Calu3 (cell line): ENCODE data around the gene LPIN1. TPM values are rescaled to one million over a fixed set of nuclear protein-coding genes. Genes with fewer than 3 reads are reported as not detected.

Experiments used
- BruUV-seq: library from RNA; stranded (reverse); fragments of 400-500 nt; replicated peaks from 2 replicates; lab custom pipeline; 2021; lab: Mats Ljungman, UMichigan
- CTCF ChIA-PET: fragments of 300-600 bp; sonication (Branson Sonifier 250); formaldehyde crosslinking; loops from one replicate; lab custom pipeline; 2022; ENCODE audit warnings: antibody characterized with exemption; lab: Charles Lee
- DNase-seq: peaks from one replicate; pipeline ENCODE4 v3.0.0; 2022
- H3K27ac Mint-ChIP-seq: one replicate; pipeline ENCODE4 v1.8.0; 2022; ENCODE audit warnings: mixed read lengths; ENCODE audit not compliant: unreplicated experiment
- H3K27me3 Mint-ChIP-seq: one replicate; pipeline ENCODE4 v1.8.0; 2022; ENCODE audit warnings: mixed read lengths; ENCODE audit not compliant: unreplicated experiment
- H3K36me3 Mint-ChIP-seq: one replicate; pipeline ENCODE4 v1.8.0; 2022; ENCODE audit warnings: mild to moderate bottlenecking, moderate library complexity, mixed read lengths; ENCODE audit not compliant: insufficient read depth, unreplicated experiment
- H3K4me1 Mint-ChIP-seq: one replicate; pipeline ENCODE4 v1.8.0; 2022; ENCODE audit warnings: mild to moderate bottlenecking, low read depth, mixed read lengths; ENCODE audit not compliant: unreplicated experiment
- H3K4me3 Mint-ChIP-seq: one replicate; pipeline ENCODE4 v1.8.0; 2022; ENCODE audit warnings: mild to moderate bottlenecking, low read depth, moderate library complexity, mixed read lengths; ENCODE audit not compliant: unreplicated experiment
- H3K9me3 Mint-ChIP-seq: one replicate; pipeline ENCODE4 v1.8.0; 2022; ENCODE audit warnings: low read depth, mixed read lengths; ENCODE audit not compliant: unreplicated experiment
- CTCF ChIP-seq: fragments of 200-600 bp; IDR thresholded peaks from one replicate; pipeline ENCODE4 v1.8.0; 2022; ENCODE audit warnings: antibody characterized with exemption; ENCODE audit not compliant: unreplicated experiment
- intact Hi-C: fragments of 100-400 bp; cut with micrococcal nuclease; formaldehyde crosslinking; loops from one replicate; pipeline ENCODE4 v1.10.0; 2022; ENCODE audit not compliant: unreplicated experiment
- total RNA-seq: library from RNA; stranded (reverse); gene quantifications from 2 replicates; pipeline ENCODE4 v1.2.3, GENCODE V29; 2022

The LPIN1 gene
- total RNA-seq, 1 experiment from 2014 or later: 53.5 TPM

GRCh38 chr2:11805024-11805423 is 58.6 kb downstream of the LPIN1 start:
- peaks cover 22% of the 10 kb centered on the region for H3K36me3 Mint-ChIP-seq

GRCh38 chr2:11805920-11806319 is 59.5 kb downstream of the LPIN1 start:
- Mint-ChIP-seq H3K27ac (no peak overlapping the region), H3K36me3 (peaks cover 22% of the 10 kb centered on the region), H3K27me3 (no peaks in the 10 kb centered on the region), H3K4me1 (no peaks in the 10 kb centered on the region), H3K9me3 (no peaks in the 10 kb centered on the region), H3K4me3 (no peak overlapping the region)
- BruUV-seq: no TSS peak
- no peak for DNase-seq
- intact Hi-C loops: no loop called here
- CTCF ChIA-PET: no interaction called here
- no peak for TF ChIP-seq CTCF

More at GRCh38 chr2:11805024-11805423, 58.6 kb downstream of the LPIN1 start:
- Mint-ChIP-seq H3K27ac (no peak overlapping the region), H3K4me1 (no peaks in the 10 kb centered on the region), H3K27me3 (no peaks in the 10 kb centered on the region), H3K9me3 (no peaks in the 10 kb centered on the region), H3K4me3 (no peak overlapping the region)
- intact Hi-C loops: no loop called here
- no peak for DNase-seq
- CTCF ChIA-PET: interaction anchor here (0.7 kb wide), 1 partner anchor 28 kb away, joined by 3 read pairs; no protein-coding TSS in a partner anchor
- no peak for TF ChIP-seq CTCF
- BruUV-seq: no TSS peak

GRCh38 chr2:11807156-11808015 is 61.0 kb downstream of the LPIN1 start:
- CTCF ChIA-PET: interaction anchor here (0.7 kb wide), 1 partner anchor 33 kb away, joined by 3 read pairs; no protein-coding TSS in a partner anchor
- no peak for DNase-seq
- no peaks in the 10 kb centered on the region for H3K27me3 Mint-ChIP-seq
- H3K9me3 Mint-ChIP-seq: no peaks in the 10 kb centered on the region
- H3K27ac Mint-ChIP-seq: no peak overlapping the region
- no peaks in the 10 kb centered on the region for H3K4me1 Mint-ChIP-seq
- intact Hi-C loops: no loop called here
- no peak for TF ChIP-seq CTCF
- no TSS peak for BruUV-seq
- H3K4me3 Mint-ChIP-seq: no peak overlapping the region
- peaks cover 17% of the 10 kb centered on the region for H3K36me3 Mint-ChIP-seq

- Mint-ChIP-seq H3K4me3 (no peak overlapping the region), H3K27ac (no peak overlapping the region), H3K27me3 (no peaks in the 10 kb centered on the region), H3K4me1 (no peaks in the 10 kb centered on the region), H3K36me3 (peaks cover 17% of the 10 kb centered on the region), H3K9me3 (no peaks in the 10 kb centered on the region)
- TF ChIP-seq CTCF: no peak
- CTCF ChIA-PET: no interaction called here
- no TSS peak for BruUV-seq
- intact Hi-C loops: no loop called here
- DNase-seq: no peak
Measured at GRCh38 chr2:11808016-11808400, 61.6 kb downstream of the LPIN1 start.
